HG03039 (cell line): ENCODE data around the gene PGS1.

Experiments
- ATAC-seq: cut with Tn5 transposase; IDR thresholded peaks from one replicate; pipeline ENCODE4 v1.9.1; 2021; ENCODE audit warnings: mild to moderate bottlenecking, moderate library complexity; ENCODE audit not compliant: unreplicated experiment

Gene PGS1

GRCh38 chr17:78362671-78363070 is 15.8 kb upstream of the PGS1 start:
- ATAC-seq: no peak

GRCh38 chr17:78364436-78365281 is 13.8 kb upstream of the PGS1 start:
- no peak for ATAC-seq

- ATAC-seq: no peak
Measured at GRCh38 chr17:78365561-78366108, 12.8 kb upstream of the PGS1 start.

GRCh38 chr17:78366109-78366848 is 12.2 kb upstream of the PGS1 start:
- ATAC-seq: no peak

- no peak for ATAC-seq
Measured at GRCh38 chr17:78367193-78367592, 11.3 kb upstream of the PGS1 start.

- ATAC-seq: no peak
Measured at GRCh38 chr17:78368348-78368747, 10.1 kb upstream of the PGS1 start.

- ATAC-seq: no peak
Measured at GRCh38 chr17:78368854-78369495, 9.5 kb upstream of the PGS1 start.

- ATAC-seq: no peak
Measured at GRCh38 chr17:78369791-78370381, 8.6 kb upstream of the PGS1 start.

GRCh38 chr17:78371056-78371455 is 7.4 kb upstream of the PGS1 start:
- no peak for ATAC-seq

- no peak for ATAC-seq
Measured at GRCh38 chr17:78372841-78373240, 5.6 kb upstream of the PGS1 start.

GRCh38 chr17:78374189-78374588 is 4.3 kb upstream of the PGS1 start:
- no peak for ATAC-seq

GRCh38 chr17:78374631-78375274 is 3.7 kb upstream of the PGS1 start:
- no peak for ATAC-seq

GRCh38 chr17:78375401-78376151 is 2.9 kb upstream of the PGS1 start:
- no peak for ATAC-seq

GRCh38 chr17:78376161-78376560 is 2.3 kb upstream of the PGS1 start:
- ATAC-seq: no peak

- no peak for ATAC-seq
Measured at GRCh38 chr17:78377858-78378224, 608 bp upstream of the PGS1 start.

- no peak for ATAC-seq
Measured at GRCh38 chr17:78379131-78379491, 662 bp downstream of the PGS1 start.

GRCh38 chr17:78380370-78380769 is 1.9 kb downstream of the PGS1 start:
- ATAC-seq: no peak

GRCh38 chr17:78381601-78382232 is 3.3 kb downstream of the PGS1 start:
- ATAC-seq: no peak

GRCh38 chr17:78383725-78384471 is 5.4 kb downstream of the PGS1 start:
- ATAC-seq: no peak
